Nucleus accumbens (tissue), 56 donors: ENCODE measurements around the gene ADAMTS1.

Experiments used
- DNase-seq, 56 donors: peaks; one replicate each; lab custom pipeline; 2025; lab: John Stamatoyannopoulos, UW

Gene ADAMTS1

DNA sequence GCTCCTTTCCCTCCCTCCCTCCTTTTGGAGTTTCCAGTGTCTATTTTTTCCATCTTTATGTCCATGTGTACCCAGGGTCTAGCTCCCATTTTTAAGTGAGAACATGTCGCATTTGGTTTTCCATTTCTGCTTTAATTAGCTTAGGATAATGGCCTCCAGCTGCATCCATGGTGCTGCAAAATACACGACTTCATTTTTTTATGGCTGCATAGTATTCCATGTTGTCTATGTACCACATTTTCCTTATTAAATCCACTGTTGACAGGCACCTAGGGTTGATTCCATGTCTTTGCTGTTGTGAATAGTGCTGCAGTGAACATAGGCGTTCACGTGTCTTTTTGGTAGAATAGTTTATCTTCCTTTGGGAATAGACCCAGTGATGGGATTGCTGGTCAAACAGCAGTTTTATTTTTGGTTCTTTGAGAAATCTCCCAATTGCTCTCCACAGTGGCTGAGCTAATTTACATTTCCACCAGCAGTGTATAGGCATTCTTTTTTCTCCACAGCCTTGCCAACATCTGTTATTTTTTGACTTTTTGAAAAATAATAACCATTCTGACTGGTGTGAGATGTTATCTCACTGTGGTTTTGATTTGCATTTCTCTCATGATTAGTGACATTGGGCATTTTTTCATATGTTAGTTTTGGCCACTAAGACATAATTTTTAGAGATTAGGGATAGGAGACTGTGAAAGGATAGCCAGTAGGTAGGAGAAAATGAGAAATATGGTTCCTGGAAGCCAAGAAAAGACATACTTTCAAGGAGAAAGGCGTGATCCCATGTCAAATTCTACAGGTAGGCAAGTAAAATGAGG, 50.4 kb downstream of the ADAMTS1 start:
- DNase-seq = no peak

DNA sequence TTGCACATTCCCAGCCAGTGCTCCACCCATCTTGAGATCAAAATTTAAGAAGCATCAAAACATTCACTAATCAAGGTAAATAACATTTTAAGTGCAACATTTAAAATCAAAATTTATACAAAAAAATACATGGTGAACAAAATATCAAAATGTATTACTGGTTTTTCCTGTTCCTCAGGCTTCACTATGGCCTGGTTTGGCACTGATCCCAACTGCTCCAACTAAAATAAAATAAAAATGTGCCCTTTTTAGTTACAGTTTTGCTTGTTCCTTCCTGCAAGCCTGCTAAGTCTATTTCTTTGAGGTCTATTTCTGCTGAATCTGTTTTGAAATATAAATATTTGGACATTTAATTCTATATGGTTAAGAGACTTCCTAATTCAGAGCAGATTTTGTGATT, 54.9 kb downstream of the ADAMTS1 start:
- no peak for DNase-seq

DNA sequence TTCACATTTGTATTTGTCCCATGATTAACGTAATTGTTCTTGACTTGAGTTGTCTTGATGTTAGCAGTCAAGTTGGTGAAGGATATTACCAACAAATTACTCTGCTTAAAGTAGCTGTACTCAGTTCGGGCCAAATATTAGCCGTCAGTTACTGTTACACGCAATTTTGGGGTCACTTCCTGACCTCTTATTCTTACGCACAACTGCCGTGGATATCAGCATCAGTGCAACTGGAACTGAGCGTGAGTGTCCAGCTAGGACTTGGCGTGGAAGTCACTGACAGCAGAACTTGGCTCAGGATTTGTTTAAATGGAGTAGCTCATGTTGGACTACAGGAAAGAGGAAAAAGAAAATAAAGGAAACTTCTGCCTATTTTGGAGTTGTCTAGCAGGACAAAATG, 56.4 kb downstream of the ADAMTS1 start:
- DNase-seq = no peak
